ENCODE measurements around the gene PDE4D.

The PDE4D gene

GRCh38 chr5:59542306-59542705 is 351.2 kb downstream of the PDE4D start:
- no peak for DNase-seq

GRCh38 chr5:59540366-59540765 is 353.2 kb downstream of the PDE4D start:
- no peak for DNase-seq

- no peak for DNase-seq
These were observed 354.8 kb downstream of the PDE4D start for GRCh38 chr5:59538750-59539121.

DNA sequence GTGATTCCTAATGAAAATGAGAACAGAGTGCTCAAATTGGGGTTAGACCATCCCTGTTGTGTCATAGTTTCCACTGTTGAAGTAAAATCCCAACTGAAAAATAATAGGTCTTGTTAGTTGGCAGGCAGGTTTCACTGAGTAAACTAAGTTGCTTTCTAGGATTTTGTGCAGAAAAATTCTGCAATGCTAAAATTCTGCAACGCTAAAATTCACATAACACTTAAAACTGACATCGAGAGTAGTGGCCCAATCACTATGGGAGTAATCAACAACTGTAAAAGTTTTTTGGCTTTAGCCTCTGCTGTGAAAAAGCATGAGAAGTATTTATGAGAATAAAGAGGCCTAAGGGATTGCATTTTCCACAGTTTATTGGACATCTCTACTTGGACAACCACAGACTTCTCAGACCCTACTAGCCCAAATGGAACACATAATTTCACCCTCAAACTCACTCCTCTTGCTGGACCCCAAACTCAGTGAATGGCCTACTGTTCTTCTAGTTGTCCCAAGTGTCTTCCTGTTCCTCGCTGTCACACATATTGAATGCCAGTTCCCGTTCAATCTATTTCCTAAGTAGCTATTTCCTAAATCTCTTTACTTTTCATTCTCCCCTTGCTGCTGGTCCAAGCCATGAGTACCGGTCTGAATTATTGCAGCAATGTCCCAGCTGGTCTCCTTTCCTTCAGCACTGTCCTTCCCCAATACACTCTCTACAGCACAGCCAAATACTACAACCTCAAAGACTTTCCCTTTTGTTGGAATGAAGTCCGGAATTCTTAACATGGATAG is 355.4 kb downstream of the PDE4D start:
- DNase-seq: no peak

GRCh38 chr5:59536875-59537274 is 356.7 kb downstream of the PDE4D start:
- DNase-seq: no peak

- DNase-seq: no peak
These were observed 358.0 kb downstream of the PDE4D start for GRCh38 chr5:59535561-59535960.

DNA sequence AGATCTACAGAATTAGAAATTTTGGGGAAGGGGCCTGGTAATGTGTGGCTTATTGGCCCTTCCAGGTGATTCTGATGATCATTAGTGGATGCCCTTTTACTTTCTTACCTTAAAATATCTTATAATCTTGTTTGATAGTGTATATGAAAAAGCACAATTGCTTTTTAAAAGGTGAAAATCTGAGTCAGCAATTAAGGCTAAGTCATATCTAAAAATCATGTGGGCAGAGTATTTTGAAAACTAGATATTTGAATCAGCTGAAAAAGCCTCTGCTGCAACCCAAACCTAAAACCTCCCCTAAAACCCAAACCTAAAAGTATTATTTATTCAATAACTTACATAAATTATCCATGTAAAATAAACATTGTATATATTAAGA is 359.8 kb downstream of the PDE4D start:
- no peak for DNase-seq

- no peak for DNase-seq
These were observed 360.4 kb downstream of the PDE4D start for GRCh38 chr5:59532979-59533729.

GRCh38 chr5:59529239-59529638 is 364.3 kb downstream of the PDE4D start:
- DNase-seq: no peak

DNA sequence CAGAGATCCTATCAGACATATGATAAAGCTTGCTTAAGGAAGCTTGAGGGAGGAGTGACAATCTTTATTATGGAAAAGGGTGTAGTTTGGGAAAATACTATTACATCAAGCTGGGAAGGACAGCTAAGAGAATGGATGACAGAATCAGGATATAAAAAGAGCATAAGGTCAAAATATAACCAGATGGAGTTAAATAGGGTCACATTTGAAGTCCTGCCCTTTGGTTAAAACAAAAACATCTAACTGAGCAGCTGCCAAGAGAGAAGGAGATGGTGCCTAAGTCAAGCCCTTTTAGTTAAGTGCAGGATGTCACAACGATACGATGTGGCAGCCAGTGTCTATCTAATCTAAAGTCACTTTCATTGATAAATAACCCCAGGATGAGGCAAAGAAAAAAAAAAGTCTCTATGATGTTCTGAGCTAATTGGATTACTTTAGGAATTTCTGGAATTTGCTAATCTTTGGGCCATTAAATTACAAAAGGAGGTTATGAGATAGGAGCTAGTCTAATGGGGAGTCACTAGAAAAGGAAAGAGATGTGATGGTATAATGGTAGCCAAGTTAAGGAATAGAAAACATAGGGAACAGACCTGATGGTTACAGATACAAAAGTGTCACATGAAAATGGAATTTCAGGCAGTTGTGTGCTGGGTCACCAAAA is 365.2 kb downstream of the PDE4D start:
- no peak for DNase-seq

- DNase-seq: no peak
These were observed 367.6 kb downstream of the PDE4D start for GRCh38 chr5:59525957-59526356.

- DNase-seq: no peak
These were observed 368.2 kb downstream of the PDE4D start for GRCh38 chr5:59525311-59525710.

DNA sequence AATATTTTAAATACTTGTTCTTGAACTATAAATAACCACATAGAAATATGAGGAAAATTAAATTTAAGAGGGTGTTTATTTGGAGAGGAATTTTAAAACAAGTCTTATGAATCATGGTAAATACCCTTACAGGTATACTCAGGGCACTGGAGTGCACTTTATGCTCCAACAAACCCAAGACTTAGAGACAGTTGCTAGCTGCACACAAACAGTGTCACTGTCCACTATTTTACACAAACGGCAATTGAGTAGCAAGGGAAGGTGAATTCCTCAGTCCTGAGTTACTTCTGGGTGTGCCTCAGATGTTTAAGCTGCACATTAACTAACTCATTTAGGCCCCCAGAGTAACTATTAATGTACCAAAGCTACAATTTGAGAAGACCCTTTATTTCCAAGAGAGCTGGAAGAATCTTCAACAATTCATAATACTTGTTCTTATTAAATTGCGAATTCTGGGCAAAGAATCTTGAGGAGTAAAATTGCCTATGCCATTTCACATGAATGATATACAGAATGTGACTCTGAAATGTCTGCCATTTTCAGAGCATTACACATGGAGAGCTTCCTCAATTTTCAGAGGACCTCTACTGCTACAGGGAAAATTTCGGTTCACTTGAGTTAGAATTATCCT is 371.2 kb downstream of the PDE4D start:
- no peak for DNase-seq

GRCh38 chr5:59521476-59521875 is 372.1 kb downstream of the PDE4D start:
- DNase-seq: no peak

DNA sequence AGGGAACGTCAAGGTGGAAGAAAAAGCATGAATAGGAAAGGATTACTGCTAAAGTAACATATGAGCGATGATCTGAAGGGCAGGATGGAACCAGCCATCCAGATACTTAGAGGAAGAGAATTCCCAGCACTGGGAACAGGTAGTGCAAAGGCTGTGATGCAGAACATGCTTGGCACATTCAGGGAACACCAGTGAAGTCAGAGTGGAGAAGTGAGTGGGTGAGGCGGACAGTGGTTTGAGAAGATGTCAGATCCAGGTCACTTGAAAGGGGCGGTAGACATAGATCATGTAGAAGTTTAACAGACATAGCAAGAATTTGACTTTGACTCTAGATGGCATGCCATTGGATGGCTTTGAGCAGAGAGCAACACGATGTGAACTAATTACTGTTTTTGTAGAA is 374.2 kb downstream of the PDE4D start:
- no peak for DNase-seq

GRCh38 chr5:59517926-59518585 is 375.5 kb downstream of the PDE4D start:
- DNase-seq: no peak

- no peak for DNase-seq
These were observed 377.4 kb downstream of the PDE4D start for GRCh38 chr5:59516161-59516560.

- no peak for DNase-seq
These were observed 387.1 kb downstream of the PDE4D start for GRCh38 chr5:59506285-59506877.

DNA sequence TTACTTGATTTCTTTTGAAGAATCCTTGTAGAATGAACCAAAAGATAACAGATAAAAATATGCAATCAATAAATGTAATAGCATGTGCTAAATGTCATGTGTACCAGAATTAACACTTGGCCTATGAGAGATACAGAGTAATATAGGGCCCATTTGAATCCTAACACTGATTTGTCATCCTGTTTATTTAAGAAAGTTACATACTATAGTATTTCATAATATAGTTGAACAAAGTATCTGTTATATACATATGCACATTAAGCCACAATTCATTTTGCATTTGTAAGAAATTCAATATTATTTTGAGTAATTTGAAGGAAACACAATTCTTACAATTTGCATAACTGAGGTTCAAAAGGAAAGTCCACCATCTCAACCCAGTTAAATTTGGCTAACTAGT is 389.5 kb downstream of the PDE4D start:
- DNase-seq: no peak

GRCh38 chr5:59503220-59503619 is 390.3 kb downstream of the PDE4D start:
- no peak for DNase-seq

GRCh38 chr5:59501316-59501715 is 392.2 kb downstream of the PDE4D start:
- DNase-seq: no peak

GRCh38 chr5:59500014-59500413 is 393.5 kb downstream of the PDE4D start:
- DNase-seq: no peak

Measured in T-helper 9 cell (primary cell).